G401.6 (cell line): ENCODE measurements around the gene LAIR2.

Experiments
- FAIRE-seq: peaks from 2 replicates; lab custom pipeline; 2012; peaks lifted over from hg19 to GRCh38; lab: Jason Lieb, UNC

LAIR2 gene, protein sequence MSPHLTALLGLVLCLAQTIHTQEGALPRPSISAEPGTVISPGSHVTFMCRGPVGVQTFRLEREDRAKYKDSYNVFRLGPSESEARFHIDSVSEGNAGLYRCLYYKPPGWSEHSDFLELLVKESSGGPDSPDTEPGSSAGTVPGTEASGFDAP

DNA sequence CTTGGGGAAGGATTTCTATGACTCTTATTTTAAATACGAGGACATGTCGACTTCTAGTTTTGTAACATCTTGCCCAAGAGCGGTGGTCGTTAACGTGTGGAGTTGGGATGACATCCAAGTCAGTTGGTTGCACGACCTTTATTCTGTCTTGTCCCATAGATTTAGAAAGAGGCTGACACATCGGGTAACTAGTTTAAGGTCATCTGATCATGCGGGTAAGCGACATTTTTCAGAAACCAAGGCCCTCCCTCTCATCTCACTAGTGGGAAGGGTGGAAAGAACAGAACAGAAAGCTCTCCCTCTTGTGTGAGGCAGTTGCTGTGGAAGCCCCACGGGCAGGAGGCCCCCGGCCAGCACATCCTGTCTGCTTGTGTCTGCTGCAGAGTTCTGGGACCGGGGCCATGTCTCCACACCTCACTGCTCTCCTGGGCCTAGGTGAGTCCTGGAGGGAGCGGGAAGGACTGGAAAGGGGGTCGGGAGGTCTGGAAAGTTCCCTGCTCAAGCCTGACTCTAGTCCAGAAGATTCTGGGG lies at the start of gene LAIR2:
Gene LAIR2, plus strand, starts transcription at position 314 of the 531 bp plus-strand sequence. Its CDS starts 88 bp downstream, at position 402.
- no peak for FAIRE-seq

DNA sequence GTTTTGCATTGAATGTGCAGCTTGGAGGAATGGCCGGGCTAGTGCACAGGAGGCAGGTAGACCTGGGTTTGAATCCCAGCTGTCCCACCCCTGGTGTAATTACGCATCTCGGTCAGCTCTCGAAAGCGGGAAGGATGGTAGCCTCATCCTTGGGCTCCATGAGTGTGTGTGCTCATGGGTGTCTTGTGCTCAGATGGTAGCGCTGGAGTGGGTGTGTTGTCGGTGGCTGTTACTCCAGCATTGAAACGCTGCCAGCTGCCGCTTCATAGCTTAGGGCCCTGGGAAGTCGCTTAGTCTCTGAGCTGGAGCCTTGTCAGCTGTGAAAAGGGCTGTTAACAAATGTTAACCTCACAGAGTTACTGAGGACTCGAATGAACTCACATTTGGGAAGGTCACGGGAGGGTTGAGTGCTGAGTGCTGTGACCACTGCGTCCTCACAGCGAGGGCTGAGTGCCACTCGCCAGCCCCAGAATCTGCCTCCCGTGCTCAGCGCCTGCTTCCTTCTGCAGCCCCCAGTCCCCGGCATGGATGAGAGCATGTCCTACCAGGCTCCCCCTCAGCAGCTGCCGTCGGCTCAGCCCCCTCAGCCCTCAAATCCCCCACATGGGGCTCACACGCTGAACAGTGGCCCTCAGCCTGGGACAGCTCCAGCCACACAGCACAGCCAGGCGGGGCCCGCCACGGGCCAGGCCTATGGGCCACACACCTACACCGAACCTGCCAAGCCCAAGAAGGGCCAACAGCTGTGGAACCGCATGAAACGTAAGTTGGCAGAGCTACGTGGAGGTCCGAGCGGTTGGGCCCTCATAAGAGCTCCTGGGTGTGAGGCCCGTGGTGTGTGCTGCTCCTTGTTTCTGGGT lies 48.5 kb upstream of the LAIR2 start:
- no peak for FAIRE-seq

DNA sequence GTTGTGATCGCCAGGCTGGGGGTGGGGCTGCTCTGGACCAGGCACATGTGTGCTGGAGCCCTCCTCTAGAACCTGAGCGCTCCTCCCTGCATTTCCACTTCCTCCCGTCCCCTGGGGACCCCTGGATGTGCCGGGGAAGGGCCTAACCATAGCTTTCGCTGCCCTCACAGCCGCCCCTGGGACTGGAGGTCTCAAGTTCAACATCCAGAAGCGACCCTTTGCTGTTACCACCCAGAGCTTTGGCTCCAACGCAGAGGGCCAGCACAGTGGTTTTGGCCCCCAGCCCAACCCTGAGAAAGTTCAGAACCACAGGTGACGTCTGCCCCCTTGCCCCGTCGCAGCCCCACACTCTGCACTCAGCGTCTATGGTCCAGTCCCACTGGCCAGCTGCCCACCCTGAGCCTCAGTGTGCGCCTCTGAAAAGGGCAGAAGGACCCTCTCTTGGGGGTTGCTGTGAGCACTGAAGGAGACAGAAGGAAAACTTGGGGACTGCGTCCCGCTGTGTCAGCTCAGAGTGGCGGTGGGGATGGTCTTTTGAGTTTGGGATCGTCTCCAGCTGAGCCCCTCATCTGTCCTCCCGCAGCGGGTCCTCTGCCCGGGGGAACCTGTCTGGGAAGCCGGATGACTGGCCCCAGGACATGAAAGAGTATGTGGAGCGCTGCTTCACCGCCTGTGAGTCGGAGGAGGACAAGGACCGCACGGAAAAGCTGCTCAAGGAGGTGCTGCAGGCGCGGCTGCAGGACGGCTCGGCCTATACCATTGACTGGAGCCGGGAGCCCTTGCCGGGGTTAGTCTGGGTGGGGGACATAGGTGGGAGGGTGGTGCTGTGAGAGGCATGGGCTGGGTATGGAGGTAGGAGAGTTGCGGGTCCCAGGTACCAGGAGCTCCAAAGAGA lies 47.6 kb upstream of the LAIR2 start:
- no peak for FAIRE-seq

DNA sequence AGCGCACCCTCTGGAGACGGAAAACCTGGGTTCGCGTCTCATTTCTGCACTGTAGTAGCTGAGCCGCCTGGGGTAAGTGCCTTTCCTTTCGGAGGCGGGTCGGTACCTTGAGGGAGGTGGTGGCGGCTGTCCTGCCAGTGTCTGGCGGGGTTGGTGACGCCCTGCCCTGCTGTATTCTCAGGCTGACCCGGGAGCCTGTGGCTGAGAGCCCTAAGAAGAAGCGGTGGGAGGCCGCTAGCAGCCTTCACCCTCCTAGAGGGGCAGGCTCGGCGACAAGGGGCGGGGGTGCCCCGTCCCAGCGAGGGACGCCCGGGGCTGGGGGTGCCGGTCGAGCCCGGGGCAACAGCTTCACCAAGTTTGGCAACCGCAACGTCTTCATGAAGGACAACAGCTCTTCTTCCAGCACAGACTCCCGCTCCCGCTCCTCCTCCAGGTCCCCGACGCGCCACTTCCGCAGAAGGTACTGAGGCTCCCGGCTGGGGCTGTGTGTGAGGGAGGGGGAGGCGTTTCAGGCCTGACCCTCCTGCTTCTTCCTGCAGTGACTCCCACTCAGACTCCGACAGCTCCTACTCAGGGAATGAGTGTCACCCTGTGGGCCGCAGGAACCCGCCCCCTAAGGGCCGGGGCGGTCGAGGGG lies 46.7 kb upstream of the LAIR2 start:
- FAIRE-seq = no peak

DNA sequence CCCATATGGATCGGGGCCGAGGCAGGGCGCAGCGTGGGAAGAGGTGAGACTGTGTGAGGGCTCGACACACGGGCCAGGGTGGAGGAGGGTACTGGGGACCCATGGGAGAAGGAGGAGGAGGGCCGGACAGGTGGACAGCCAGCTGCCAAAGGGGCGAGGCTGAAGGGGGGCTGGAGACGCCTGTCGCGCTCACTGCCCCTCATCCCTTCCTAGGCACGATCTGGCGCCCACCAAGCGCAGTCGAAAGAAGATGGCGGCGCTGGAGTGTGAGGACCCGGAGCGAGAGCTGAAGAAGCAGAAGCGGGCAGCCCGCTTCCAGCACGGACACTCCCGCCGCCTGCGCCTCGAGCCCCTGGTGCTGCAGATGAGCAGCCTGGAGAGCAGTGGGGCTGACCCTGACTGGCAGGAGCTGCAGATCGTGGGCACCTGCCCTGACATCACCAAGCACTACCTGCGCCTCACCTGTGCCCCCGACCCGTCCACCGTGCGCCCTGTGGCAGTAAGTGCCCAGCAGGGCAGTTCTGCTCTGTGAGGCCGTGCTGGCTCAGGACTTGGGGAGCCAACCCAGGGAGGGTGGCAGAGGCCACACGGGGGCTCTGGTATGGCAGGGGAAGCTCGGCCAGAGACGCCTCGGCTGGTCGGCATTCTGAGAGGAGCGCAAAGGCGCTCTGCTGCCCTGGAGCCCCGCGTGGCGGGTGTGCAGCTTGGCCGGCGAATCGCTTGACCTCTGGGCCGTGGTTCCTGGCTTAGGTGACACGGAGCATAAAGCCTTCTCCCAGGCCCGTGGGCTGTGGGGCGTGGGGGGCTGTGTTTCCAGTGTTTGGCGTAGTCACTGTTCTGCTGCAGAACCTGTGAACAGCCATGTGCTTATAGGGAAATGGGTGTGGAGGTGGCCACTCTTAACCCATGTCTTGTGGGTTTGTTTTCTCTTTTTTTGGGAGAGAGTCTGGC lies 45.9 kb upstream of the LAIR2 start:
- no peak for FAIRE-seq

DNA sequence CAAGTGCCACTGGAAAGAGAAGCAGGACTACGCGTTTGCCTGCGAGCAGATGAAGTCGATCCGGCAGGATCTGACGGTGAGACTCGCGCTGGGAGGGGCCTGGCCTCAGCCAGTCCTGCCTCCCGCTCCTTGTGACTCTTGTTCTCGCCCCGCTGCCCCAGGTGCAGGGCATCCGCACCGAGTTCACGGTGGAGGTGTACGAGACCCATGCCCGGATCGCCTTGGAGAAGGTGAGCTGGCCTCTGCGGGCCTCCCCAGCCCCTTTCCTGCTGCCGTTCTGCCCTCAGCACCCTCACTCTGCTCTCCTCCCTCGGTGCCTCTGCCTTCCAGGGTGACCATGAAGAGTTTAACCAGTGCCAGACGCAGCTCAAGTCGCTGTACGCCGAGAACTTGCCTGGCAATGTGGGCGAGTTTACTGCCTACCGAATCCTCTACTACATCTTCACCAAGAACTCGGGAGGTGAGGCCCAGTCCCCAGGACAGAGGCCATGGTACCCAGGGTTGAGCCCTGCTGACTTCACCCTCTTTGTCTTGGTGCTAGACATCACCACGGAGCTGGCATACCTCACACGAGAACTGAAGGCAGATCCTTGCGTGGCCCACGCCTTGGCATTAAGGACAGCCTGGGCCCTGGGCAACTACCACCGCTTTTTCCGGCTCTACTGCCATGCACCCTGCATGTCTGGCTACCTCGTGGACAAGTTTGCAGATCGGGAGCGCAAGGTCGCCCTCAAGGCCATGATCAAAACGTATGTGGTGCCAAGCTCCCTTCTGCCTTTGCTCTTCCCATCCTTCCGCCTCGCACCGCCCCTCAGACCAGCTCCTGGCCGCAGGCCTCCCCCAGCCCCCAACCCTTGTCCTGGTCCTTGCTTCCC lies 44.6 kb upstream of the LAIR2 start:
- no peak for FAIRE-seq

DNA sequence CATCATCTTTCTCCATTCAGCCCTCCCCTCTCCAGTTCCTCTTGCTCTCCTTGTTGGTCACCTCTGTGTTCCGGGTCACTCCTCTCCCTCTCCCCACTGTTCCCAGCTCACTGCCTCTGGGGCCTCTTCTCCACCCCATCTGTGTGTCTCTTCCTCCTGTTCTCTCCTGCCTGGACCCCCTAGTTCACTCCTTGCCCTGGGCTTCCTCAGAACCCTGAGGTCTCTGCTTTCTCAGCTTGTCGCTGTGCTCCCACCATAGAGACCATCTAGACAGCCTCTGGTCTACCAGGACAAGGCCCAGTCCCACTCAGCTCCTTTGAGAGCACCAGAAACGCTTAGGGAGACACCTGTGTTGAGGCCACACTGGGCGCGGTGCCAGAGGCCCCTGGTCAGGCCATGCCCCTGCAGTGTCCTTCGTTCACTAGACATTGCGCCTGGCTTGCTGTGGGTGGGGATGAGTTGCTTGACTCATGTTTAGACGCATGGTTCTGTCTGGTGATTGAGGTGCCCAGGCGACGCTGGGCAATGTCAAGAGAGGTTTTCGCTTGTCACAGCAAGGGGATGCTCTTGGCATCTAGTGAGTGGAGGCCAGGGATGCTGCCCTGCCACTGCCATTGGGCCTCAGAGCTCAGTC lies 43.9 kb upstream of the LAIR2 start:
- no peak for FAIRE-seq

DNA sequence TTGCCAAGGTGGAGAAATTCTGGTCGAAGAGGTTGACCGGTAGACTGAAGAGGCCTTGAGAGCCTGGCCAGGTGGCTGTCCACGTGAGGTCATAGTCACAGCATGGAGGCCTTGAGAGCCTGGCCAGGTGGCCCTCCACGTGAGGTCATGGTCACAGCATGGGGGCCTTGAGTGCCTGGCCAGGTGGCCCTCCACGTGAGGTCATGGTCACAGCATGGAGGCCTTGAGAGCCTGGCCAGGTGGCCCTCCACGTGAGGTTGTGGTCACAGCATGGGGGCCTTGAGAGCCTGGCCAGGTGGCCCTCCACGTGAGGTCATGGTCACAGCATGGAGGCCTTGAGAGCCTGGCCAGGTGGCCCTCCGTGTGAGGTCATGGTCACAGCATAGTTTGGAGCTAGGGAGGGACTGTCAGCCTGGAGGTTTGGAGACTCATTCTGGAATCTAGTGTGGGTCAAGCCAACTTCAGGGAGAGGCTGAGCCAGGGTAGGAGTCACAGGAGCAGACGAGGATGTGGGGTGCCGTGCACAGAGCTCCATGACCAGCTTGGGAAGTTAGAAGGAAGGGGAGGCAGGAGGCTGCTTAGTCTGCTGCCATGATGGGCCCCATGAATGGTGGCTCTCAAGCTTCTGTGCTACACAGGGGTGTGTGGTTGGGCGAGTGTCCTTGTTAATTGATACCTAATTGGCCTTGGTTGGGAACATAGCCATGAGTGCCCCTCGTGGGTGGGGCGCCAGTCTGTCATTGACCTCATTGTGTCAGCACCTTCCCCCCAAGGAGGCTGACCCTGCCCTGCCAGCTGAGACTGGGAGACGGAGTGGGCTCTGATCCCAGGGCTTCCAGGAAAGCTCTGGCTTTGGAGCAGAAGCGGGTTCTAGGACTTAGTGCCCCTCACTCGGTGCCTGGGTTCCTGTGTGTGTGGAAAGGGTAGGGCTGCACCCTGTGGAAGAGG lies 43.1 kb upstream of the LAIR2 start:
- no peak for FAIRE-seq

DNA sequence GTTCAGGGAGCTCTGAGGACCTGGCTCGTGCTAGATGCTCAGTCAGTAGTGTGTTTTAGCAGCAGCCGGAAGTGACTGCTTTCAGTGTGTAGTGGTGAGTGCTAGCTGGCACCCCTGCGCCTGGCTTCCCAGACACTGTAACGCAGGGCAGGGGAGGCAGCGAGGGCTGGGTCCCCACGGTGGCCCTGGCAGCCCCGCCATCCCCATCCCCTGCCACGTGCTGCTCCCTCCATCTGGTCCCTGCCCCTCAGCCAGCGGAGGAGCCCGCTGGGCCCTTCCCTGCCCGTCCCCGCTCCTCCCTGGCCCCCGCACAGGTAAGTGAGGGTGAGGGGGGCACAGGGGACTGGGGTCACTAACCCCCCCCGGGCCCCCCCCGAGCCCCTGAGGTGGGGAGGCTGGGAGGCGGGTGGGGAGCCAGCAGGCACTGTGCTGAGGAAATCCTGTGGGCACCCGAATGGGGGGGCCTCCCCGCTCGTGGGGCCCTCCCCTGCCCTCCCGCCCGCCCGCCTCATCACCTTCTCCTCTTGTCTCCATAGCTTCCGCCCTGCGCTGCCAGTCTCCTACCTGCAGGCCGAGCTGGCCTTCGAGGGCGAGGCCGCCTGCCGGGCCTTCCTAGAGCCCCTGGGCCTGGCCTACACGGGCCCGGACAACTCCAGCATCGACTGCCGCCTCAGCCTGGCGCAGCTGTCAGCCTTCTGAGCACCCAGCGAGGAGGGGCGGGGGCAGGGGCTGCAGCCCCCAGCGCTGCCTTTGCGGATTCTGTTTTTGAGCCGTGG lies 42.2 kb upstream of the LAIR2 start:
- FAIRE-seq = no peak

DNA sequence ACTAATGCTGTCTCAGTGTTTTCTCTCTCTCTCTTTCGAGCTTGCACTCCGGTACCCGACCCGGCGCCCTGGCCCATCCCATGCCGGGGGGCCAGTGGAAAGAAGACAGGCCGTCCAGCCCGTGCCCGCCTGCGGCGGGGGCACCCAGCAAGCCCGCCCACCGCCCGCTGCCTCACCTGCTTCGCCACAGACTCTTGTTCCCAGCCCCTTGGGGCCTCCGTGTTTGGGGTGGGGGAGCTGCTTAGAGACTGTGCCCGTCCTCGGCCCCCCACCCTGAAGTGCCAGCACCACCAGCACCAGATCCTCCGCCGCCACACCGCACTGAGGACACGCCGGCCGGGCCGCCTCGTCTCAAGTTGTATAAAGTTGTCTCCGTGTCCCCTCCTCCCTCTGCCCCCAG lies 41.4 kb upstream of the LAIR2 start:
- no peak for FAIRE-seq

DNA sequence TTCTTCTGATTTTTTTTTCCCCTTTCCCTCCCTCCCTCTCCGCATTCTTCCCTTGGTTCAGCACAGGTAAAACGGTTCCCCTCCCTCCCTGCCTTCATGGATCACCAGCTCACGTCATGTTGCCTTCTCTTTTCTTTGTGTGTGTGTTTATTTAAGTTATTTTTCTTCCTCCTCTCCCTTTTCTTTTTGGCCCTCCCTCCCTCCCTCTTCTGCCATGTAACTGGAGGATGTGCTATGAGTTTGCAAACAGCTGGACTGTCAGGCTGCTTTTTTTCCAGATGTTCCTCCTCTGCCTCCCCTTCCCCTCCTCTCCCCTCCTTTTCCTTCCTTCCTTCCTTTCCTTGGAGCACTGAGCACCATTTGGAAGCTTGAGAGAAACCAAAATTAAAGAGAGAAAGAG lies 41.0 kb upstream of the LAIR2 start:
- no peak for FAIRE-seq

DNA sequence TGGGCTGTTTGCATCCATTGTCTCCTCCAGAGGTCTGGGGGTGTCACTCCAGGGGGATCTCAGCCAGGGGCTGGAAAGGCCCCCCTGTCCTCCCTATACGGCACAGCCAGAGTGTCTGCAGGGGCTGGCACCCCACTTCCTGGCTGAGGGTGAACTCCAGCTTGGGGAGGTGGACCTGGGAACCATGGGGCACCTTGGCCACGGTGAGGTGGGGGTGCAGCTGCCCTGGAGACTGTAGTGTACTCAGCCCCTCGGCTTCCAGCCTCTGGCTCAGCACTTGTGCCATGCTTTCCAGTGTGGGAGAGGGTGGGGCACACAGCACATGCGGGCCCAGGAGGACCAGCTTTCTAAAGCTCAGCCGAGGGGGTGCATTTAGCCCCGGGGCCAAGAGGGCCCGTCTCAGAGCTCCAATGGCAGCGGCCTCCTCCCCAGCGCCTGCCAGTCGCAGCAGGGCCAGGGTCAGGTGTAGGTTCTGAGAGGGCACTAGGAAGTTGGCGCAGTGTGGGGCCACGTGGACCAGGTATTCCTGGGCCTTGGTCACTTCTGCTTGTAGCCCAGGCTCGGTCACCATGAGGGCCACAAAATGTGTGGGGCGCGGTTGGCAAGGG lies 40.5 kb upstream of the LAIR2 start:
- FAIRE-seq = no peak

DNA sequence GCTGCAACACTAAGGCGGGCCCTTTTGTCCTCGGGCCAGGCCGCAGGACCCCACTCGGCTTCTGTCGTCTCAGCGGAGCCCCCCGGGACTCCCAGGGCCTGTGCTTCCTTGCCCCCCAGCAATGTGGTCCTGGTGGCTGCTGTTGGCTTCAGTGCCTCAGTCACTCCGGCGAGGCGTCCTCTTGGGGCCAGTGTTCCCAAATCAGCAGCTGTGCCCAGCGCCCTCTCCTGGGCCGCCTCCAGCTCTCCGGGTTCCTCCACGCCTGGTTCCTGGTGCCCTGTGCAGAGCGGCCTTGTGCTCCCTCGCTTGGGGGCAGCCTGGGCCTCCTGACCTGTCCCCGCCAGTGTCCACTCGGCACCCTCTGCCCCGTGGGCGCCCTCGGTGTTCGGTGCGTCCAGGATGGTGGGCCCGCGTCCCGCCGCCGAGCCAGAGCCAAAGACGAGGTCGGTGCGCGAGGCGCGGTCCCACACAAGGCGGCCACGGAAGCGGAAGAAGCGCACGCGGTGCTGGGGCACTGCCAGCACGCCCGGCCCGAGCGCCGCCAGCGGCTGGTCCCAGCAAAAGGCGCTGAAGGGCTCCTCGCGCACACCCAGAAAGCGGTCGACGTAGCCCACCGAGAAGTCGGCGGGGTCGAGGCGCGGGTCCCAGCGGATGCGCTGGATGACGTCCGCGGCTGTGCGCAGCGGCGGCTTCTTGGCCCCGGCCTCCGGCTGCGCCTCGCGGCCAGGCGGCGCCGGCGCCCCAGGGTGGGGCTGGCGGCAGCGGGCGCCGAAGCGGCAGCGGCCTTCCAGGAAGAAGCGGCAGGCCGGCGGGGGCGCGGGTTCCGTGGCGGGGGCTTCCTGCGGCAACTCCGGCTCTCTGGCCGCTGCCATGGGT lies 39.7 kb upstream of the LAIR2 start:
- no peak for FAIRE-seq

DNA sequence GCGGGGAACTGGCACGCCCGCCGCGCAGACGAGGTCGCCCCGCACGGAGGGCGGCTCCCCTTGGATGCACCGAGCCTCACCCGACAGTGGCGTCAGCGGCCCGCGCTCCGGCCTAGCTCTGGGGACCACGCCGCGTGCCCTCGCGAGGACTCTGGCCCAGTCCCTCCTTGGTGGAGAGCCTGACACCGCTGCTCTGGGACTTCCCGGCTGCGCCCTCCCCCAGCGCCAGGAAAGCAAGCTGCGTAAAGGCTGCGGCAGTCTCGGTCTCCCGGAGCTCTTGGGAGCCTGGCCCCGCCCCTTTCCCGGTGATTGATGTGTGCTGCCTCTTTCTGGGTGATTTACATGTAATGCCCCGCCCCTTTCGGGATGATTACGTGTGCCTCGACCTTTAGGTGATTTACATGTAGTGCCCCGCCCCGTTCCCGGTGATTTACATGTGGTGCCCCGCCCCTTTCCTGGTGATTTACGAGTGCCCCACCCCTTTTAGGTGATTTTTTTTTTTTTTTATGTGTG lies 39.0 kb upstream of the LAIR2 start, which contains the start of gene LENG9:
Gene LENG9, minus strand, starts transcription at position 248 of the 513 bp plus-strand sequence. CDS start 252 bp downstream, outside the sequence.
- peak; percentile 100 for FAIRE-seq

DNA sequence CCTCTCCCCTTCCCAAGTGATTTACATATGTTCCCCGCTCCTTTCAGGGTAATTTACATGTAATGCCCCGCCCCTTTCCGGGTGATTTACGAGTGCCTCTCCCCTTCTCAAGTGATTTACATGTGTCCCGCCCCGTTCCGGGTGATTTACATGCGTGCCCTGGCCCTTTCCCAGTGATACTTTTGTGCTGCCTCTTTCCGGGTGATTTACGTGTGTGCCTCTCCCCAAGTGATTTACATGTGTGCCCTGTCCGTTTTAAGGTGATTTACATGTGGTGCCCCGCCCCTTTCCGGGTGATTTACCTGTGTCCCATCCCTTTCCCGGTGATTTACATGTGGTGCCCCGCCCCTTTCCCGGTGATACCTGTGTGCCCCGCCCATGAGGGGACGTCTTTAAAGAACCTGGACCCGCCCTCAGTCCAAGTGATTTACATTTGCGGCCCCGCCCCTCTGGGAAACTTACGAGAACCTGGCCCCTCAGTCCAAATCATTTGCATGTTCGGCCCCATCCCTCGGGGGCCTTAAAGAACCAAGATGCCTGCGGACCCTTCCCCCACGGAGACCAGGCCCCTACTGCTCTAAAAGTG lies 38.5 kb upstream of the LAIR2 start:
- FAIRE-seq = no peak
